Gastroesophageal sphincter (tissue), 4 donors: ENCODE data around the gene DMRTA2. TPM values are rescaled to one million over a fixed set of nuclear protein-coding genes. Genes with fewer than 3 reads are reported as not detected.

ENCODE experiments used
- ATAC-seq: fragments of 150-250 bp; one replicate; pipeline ENCODE4 v1.9.1; 2016; ENCODE audit warnings: mild to moderate bottlenecking, moderate library complexity
- H3K27ac ChIP-seq, 4 donors: fragments of 200-600 bp; sonication (generic) in 3 of 4; 1 replicate in 3 of 4; 2 replicates in 1 of 4; pipeline ENCODE4 v1.5.1; 2016 to 2019
- H3K27me3 ChIP-seq: fragments of 200-600 bp; sonication (generic); one replicate; pipeline ENCODE4 v1.5.1; 2019
- H3K36me3 ChIP-seq, 2 donors: fragments of 200-600 bp; sonication (generic); one replicate each; pipeline ENCODE4 v1.5.1; 2019; ENCODE audit warnings: control low read depth in 1 of 2
- H3K4me1 ChIP-seq, 3 donors: fragments of 200-600 bp; sonication (generic); 1 replicate in 2 of 3; 2 replicates in 1 of 3; pipeline ENCODE4 v1.5.1; 2016 to 2019; ENCODE audit warnings: control low read depth in 2 of 3
- H3K4me3 ChIP-seq, 2 donors: fragments of 200-600 bp; sonication (generic); one replicate each; pipeline ENCODE4 v1.5.1; 2019; ENCODE audit warnings: mild to moderate bottlenecking in 1 of 2, moderate library complexity in 1 of 2
- H3K9me3 ChIP-seq, 3 donors: fragments of 200-600 bp; sonication (generic); one replicate each; pipeline ENCODE4 v1.5.1; 2017 to 2019; ENCODE audit warnings: control low read depth in 2 of 3
- CTCF ChIP-seq, 4 experiments: fragments of 200-600 bp in 2 of 4; fragments of 450-650 bp in 2 of 4; sonication (generic) in 1 of 4; IDR thresholded peaks; one replicate each; pipeline ENCODE4 v1.5.1; 2017 to 2019; ENCODE audit warnings: antibody characterized with exemption in 4 of 4, mild to moderate bottlenecking in 2 of 4, moderate library complexity in 2 of 4
- EP300 ChIP-seq: sonication (generic); formaldehyde crosslinking; IDR thresholded peaks from one replicate; pipeline ENCODE4 v1.6.1; 2017; ENCODE audit warnings: antibody characterized with exemption, mild to moderate bottlenecking
- POLR2A ChIP-seq, 2 donors: fragments of 450-650 bp; IDR thresholded peaks; one replicate each; pipeline ENCODE4 v1.6.1; 2017; ENCODE audit warnings: antibody characterized with exemption in 2 of 2, mild to moderate bottlenecking in 2 of 2, moderate library complexity in 1 of 2
- POLR2AphosphoS5 ChIP-seq: sonication (generic); formaldehyde crosslinking; IDR thresholded peaks from one replicate; pipeline ENCODE4 v1.6.1; 2017; ENCODE audit warnings: antibody characterized with exemption
- WGBS, 2 donors: methylation state at CpG; one replicate each; pipeline ENCODE4 v1.1.5; 2018; ENCODE audit warnings: low coverage in 1 of 2; 5-methylcytosine and 5-hydroxymethylcytosine counted together
- total RNA-seq, 4 donors: library from RNA; depleted of rRNA; stranded (reverse); fragments of >200 nt; gene quantifications; one replicate each; pipeline ENCODE4 v1.1.0, GENCODE V29; 2016

Gene DMRTA2
- total RNA-seq, 4 donors from 2014 or later: 1.2 TPM; not detected in 3

- H3K4me3 ChIP-seq: peak overlapping the region in 1 of 2 donors; percentile 40
- ATAC-seq: no peak
- 0 to 8% methylated on average over 2 of the region's 60 CpGs for WGBS, 2 donors
- TF ChIP-seq POLR2AphosphoS5: no peak
- no peak for TF ChIP-seq CTCF (IDR thresholded peaks at IDR 0.05)
- H3K4me1 ChIP-seq: peaks cover 0 to 87% (median 32%) of the 10 kb centered on the region in 3 donors
- no peaks in the 10 kb centered on the region for H3K36me3 ChIP-seq
- no peaks in the 10 kb centered on the region for H3K9me3 ChIP-seq
- peaks cover 100% of the 10 kb centered on the region for H3K27me3 ChIP-seq
- no peak overlapping the region for H3K27ac ChIP-seq
Observed at GRCh38 chr1:50419192-50419906, 3.9 kb downstream of the DMRTA2 start.

- H3K4me1 ChIP-seq: peaks cover 0 to 80% (median 29%) of the 10 kb centered on the region in 3 donors
- no peak for ATAC-seq
Observed at GRCh38 chr1:50418600-50419109, 4.6 kb downstream of the DMRTA2 start.

GRCh38 chr1:50417946-50418599 is 5.2 kb downstream of the DMRTA2 start:
- H3K36me3 ChIP-seq: no peaks in the 10 kb centered on the region
- H3K4me1 ChIP-seq: peaks cover 0 to 74% (median 24%) of the 10 kb centered on the region in 3 donors
- peak overlapping the region in 1 of 2 donors; percentile 40 for H3K4me3 ChIP-seq
- no peak overlapping the region for H3K27ac ChIP-seq
- TF ChIP-seq POLR2A (IDR thresholded peaks at IDR 0.05) (no peak), EP300 (no peak), CTCF (IDR thresholded peaks at IDR 0.05) (no peak), POLR2AphosphoS5 (no peak)
- WGBS, 2 donors: 12 to 25% methylated on average over 6 to 13 of the region's 20 CpGs
- peaks cover 0 to 4% (median 0%) of the 10 kb centered on the region in 3 donors for H3K9me3 ChIP-seq
- no peak for ATAC-seq
- H3K27me3 ChIP-seq: peaks cover 100% of the 10 kb centered on the region

More at GRCh38 chr1:50418600-50419109, 4.6 kb downstream of the DMRTA2 start:
- TF ChIP-seq CTCF (IDR thresholded peaks at IDR 0.05): no peak
- TF ChIP-seq POLR2A (IDR thresholded peaks at IDR 0.05): no peak
- no peak for TF ChIP-seq POLR2AphosphoS5
- no peak for TF ChIP-seq EP300
- no peaks in the 10 kb centered on the region for H3K9me3 ChIP-seq
- peaks cover 100% of the 10 kb centered on the region for H3K27me3 ChIP-seq
- H3K4me3 ChIP-seq: peak overlapping the region in 1 of 2 donors; percentile 40
- H3K36me3 ChIP-seq: no peaks in the 10 kb centered on the region
- WGBS, 2 donors: no CpG with 5 or more reads among the region's 64 CpGs
- H3K27ac ChIP-seq: no peak overlapping the region

GRCh38 chr1:50417507-50417906 is 5.7 kb downstream of the DMRTA2 start:
- Histone ChIP-seq H3K36me3 (no peaks in the 10 kb centered on the region), H3K9me3 (peaks cover 0 to 9% (median 0%) of the 10 kb centered on the region in 3 donors), H3K4me1 (peaks cover 0 to 68% (median 18%) of the 10 kb centered on the region in 3 donors), H3K27me3 (peaks cover 98% of the 10 kb centered on the region), H3K27ac (no peak overlapping the region), H3K4me3 (no peak overlapping the region)
- TF ChIP-seq EP300: no peak
- no peak for TF ChIP-seq CTCF (IDR thresholded peaks at IDR 0.05)
- TF ChIP-seq POLR2A (IDR thresholded peaks at IDR 0.05): no peak
- 3 to 8% methylated on average over 8 to 16 of the region's 23 CpGs for WGBS, 2 donors
- no peak for ATAC-seq
